Stimulated activated CD4-positive, alpha-beta T cell treated with anti-CD3 and anti-CD28 coated beads, Interleukin-1b, Interleukin-23, amount 100 ng/mL, for 48 hours (primary cell): ENCODE results near the gene HMGCS2.

ENCODE experiments used
- DNase-seq: peaks from one replicate; pipeline ENCODE4 v3.0.0-alpha.2; 2020

The HMGCS2 gene

GRCh38 chr1:119768778-119769177 is at the start of gene HMGCS2:
Gene HMGCS2 (minus strand): TSS chr1:119768905. CDS start chr1:119768844, 61 bp downstream.
- no peak for DNase-seq

DNA sequence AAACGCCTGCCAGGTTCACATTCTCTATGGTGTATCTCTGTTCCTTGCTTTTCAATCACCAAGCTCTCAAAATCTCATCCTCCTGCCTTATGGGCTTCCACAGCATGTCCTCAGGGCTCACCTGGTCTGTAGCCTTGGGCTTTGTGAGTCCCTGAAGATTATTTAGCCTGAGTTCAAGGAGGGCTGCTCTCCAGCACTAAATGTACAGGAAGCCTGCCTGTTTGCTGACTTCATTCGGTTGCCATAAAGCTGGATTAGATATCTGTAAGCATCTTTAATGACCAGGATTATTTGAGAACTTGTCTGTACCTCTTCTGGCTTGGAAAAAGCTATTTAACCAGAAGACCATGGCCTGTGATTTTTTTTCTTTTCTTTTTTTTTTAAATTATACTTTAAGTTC is 49.5 kb upstream of the HMGCS2 start:
- no peak for DNase-seq

GRCh38 chr1:119816407-119816806 is 47.7 kb upstream of the HMGCS2 start:
- DNase-seq, result no peak

- no peak for DNase-seq
Measured at GRCh38 chr1:119815928-119816327, 47.2 kb upstream of the HMGCS2 start.

DNA sequence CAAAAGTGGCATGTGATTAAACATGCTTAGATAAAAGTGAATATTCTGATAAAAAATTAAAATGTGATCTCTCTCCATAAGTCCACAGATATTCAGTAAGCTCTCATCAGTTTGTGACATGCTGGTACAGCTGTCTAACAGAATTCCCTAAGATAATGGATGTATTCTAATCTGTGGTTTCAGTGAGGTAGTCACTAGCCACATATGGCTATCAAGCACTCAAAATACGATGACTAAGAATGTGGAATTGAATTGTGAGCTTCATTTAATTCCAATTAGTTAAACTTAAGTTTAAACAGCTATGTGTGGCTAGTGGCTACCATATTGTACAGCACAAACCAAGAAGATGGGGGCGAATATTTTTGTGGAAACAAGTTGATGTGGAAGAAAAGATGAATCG is 46.7 kb upstream of the HMGCS2 start:
- DNase-seq, result no peak

DNA sequence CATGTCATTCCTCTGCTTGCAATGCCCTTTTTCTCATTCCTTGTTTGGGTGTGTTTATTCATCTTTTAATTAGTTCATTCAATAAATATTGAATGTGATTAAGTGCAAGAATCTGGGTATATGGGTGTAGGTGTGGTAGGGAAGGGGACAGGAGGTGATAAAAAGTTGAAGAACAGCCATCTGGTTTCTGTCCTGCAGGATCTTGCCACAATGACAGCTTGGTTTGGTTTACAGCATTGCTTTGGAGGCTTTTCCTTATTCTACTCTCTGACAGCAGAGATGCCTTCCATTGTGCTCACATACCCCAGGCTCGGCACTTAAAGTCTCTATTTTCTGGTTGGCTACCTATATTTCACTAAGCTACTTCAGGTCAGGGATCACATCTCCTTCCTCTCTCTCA is 45.6 kb upstream of the HMGCS2 start:
- DNase-seq, result no peak

DNA sequence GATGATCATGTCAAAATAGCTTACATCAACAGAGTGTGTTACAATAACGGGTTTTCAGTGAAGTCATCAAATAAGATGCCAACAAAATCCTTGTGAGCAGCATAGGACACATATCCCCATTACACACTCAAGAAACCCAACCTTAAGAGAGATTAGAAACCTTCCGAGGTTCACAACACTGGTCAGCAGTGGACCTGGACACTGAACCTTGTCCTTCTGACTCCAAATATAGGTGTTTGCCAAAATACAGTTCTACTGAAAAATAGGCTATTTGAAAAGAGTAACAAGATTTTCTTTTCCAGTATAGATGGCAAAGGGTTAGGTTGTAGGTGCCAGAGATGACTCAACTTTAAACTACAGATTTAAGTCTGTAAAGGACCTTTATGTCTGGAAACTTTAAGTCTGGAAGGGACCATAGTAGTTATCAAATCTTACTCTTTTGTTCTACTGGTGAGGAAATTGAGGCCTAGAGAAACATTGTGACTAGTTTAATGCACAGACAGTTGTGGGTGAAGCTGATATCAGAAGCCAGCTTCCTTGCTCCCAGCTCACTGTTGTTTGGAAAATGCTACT is 43.4 kb upstream of the HMGCS2 start:
- no peak for DNase-seq

- DNase-seq, result no peak
Measured at GRCh38 chr1:119811387-119811786, 42.7 kb upstream of the HMGCS2 start, which contains the start of gene REG4. Gene REG4 (minus strand): TSS chr1:119811460. CDS start chr1:119808769, 2,691 bp downstream.

GRCh38 chr1:119808972-119809550 is 40.4 kb upstream of the HMGCS2 start:
- DNase-seq, result peak; percentile 69

GRCh38 chr1:119808491-119808890 is 39.8 kb upstream of the HMGCS2 start:
- DNase-seq, result no peak

DNA sequence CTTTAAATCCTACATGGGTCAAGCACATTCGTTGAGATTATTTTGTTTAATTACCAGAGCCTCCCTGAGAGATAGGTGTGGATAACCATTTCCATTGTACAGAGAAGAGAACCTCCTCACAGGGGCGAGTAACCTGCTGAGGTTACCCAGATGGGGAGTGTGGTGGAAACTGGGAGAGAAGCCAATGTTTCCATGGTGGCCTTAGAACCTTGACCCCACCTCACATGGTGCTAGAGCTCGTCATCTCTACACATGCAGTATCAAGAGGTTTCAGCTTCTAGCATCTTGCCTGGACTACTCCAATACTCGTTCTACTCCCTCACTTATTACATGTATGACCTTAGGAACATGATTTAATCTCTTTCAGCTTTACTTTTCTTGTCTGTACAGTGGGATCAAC is 37.8 kb upstream of the HMGCS2 start:
- DNase-seq, result no peak

DNA sequence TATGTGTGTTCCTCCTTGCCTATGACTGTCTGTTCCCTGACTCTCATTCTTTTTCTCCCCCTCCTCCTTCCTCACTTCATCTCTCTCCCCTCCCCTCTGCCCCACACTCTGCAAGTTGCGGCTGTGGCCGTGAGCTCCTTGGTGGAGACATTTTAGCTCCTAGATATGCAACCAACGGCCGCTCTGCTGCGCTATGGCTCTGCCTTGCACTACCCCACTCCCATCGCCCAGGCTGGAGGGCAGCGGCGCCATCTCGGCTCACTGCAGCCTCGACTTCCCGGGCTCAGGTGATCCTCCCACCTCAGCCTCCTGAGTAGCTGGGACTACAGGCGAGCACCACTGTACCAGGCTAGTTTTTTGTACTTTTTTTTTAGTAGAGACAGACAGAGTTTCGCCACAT is 37.0 kb upstream of the HMGCS2 start:
- DNase-seq, result no peak

DNA sequence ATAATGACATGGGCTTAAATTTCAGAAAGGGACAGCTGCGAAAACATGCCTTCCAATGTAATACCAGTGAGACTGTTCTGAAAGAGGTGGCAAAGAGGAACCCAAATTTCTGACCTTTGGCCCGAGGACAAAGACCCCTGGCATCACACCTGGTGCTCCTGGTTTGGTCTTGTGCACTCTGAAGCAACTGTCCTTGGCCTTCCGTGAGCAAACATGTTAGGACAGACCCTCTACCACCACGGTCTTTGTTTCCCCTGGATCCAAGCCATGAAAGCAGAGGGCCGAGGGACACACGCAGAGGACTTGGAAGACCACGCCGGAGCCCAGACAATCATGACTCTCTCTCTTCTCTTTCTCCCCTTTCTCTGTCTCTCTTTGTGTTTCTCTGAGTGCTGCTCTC is 36.5 kb upstream of the HMGCS2 start:
- DNase-seq, result no peak

- DNase-seq, result no peak
Measured at GRCh38 chr1:119799599-119800177, 31.0 kb upstream of the HMGCS2 start.

DNA sequence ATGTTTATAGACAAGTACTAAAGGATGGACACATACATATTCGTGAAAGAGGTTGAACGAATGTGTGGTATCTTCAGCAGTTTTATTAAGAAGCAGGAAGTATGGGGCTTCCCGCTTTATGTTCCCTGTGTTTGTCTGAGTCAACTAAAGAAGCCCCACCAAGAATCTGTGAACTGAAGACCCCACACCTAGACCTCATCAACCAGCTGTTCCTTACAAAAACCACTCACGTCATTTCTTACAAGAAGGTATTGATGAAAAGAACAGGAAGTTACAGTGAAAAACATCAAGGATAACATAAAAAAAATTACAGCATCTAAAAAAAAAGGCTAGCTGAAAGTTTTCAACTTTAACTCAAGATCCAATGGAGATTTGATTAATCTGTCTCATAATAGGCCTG is 30.3 kb upstream of the HMGCS2 start:
- no peak for DNase-seq

- DNase-seq, result no peak
Measured at GRCh38 chr1:119797606-119798005, 28.9 kb upstream of the HMGCS2 start.

DNA sequence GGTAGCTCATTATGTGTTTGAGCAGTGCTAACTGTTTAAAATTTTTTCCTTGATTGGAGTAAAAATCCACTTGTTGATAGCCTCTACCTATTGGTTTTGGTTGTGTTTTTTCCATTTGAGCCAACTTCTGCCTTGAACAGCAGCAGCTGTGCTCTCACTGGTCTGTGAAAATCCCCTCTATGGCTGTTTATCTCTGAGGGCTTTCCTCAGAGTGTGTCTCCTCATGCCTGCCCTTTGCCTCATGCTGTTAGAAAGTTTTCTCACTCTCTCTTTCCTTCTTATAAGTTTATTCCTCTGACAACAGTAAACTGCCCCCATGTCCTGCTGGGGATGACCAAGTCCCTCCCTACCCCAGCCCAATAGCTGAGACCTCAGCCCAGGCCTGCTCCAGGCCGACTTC is 28.5 kb upstream of the HMGCS2 start:
- no peak for DNase-seq

GRCh38 chr1:119795261-119796200 is 26.8 kb upstream of the HMGCS2 start:
- DNase-seq, result no peak

- DNase-seq, result no peak
Measured at GRCh38 chr1:119794876-119795240, 26.2 kb upstream of the HMGCS2 start.

- DNase-seq, result no peak
Measured at GRCh38 chr1:119794230-119794875, 25.6 kb upstream of the HMGCS2 start.

DNA sequence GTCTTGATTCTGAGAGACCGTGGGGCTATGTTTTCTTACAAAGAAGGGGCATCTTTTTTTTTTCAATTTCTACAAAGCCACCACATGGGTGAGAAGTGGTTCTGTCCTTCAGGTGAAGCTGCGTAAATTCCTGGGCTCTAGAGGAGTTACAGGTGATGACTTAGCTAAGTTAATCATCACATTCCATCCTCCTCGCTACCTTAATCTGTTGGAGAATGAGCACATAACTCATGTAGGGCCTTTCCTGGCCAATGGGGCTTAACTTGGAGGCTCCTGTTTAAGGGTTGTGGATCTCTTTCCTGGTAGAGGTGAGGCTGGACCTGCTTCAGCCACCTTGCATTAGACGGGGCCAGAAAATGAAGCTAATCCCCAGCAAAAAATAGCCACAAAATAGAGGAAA is 22.7 kb upstream of the HMGCS2 start:
- no peak for DNase-seq

GRCh38 chr1:119790451-119791198 is 21.9 kb upstream of the HMGCS2 start:
- no peak for DNase-seq
